A673 (cell line): ENCODE data around the gene STAT5B. TPM values are rescaled to one million over a fixed set of nuclear protein-coding genes. Genes with fewer than 3 reads are reported as not detected.

Experiments used
- BruUV-seq: library from RNA; stranded (reverse); fragments of 400-500 nt; replicated peaks from 2 replicates; lab custom pipeline; 2021; lab: Mats Ljungman, UMichigan
- CTCF ChIA-PET: fragments of 300-600 bp; sonication (Branson Sonifier 250); formaldehyde crosslinking; loops from one replicate; lab custom pipeline; 2022; ENCODE audit warnings: antibody characterized with exemption; lab: Charles Lee
- POLR2A ChIA-PET: fragments of 300-600 bp; sonication (Branson Sonifier 250); formaldehyde crosslinking; loops from one replicate; lab custom pipeline; 2022; ENCODE audit warnings: antibody characterized with exemption; ENCODE audit not compliant: low non-redundant PET; lab: Charles Lee
- DNase-seq: peaks from one replicate; pipeline ENCODE4 v3.0.0-alpha.2; 2015; ENCODE audit warnings: low spot score
- H3K27ac ChIP-seq: fragments of 200-600 bp; sonication (generic); 2 replicates; pipeline ENCODE4 v1.5.1; 2016; ENCODE audit warnings: mixed run types, low read depth, mild to moderate bottlenecking, mixed read lengths, antibody characterized with exemption, low read length; ENCODE audit not compliant: poor library complexity, severe bottlenecking
- H3K27me3 ChIP-seq: fragments of 200-600 bp; sonication (generic); replicated peaks from 2 replicates; pipeline ENCODE4 v1.6.1; 2017; ENCODE audit warnings: mixed run types, low read depth, mild to moderate bottlenecking, mixed read lengths, antibody characterized with exemption, low read length; ENCODE audit not compliant: insufficient read depth, poor library complexity
- H3K36me3 ChIP-seq: fragments of 200-600 bp; sonication (generic); 2 replicates; pipeline ENCODE4 v1.6.1; 2016; ENCODE audit warnings: mixed run types, mild to moderate bottlenecking, mixed read lengths, antibody characterized with exemption, low read length; ENCODE audit not compliant: insufficient read depth, poor library complexity, severe bottlenecking
- H3K4me1 ChIP-seq: fragments of 200-600 bp; sonication (generic); 2 replicates; pipeline ENCODE4 v1.6.1; 2017; ENCODE audit warnings: mixed run types, mild to moderate bottlenecking, mixed read lengths, antibody characterized with exemption, low read length; ENCODE audit not compliant: insufficient read depth, poor library complexity, severe bottlenecking
- H3K4me3 ChIP-seq: fragments of 200-600 bp; sonication (generic); 2 replicates; pipeline ENCODE4 v1.5.1; 2016; ENCODE audit warnings: low read depth, mixed run types, mild to moderate bottlenecking, mixed read lengths, low read length; ENCODE audit not compliant: poor library complexity, severe bottlenecking
- H3K9me3 ChIP-seq: fragments of 200-600 bp; sonication (generic); 2 replicates; pipeline ENCODE4 v1.6.1; 2016; ENCODE audit warnings: mixed run types, low read depth, mild to moderate bottlenecking, mixed read lengths, antibody characterized with exemption, low read length; ENCODE audit not compliant: poor library complexity, severe bottlenecking
- CTCF ChIP-seq: fragments of 300-800, 200-600 bp; sonication (generic); conservative IDR thresholded peaks from 2 replicates; pipeline ENCODE4 v1.5.1; 2017; ENCODE audit warnings: low read depth, mild to moderate bottlenecking, antibody characterized with exemption, low read length, moderate library complexity, mixed read lengths
- EZH2 ChIP-seq: fragments of 200-600 bp; sonication (generic); IDR thresholded peaks from 2 replicates; pipeline ENCODE4 v1.6.1; 2017; ENCODE audit warnings: borderline replicate concordance, low read depth, mild to moderate bottlenecking, mixed read lengths, antibody characterized with exemption, low read length; ENCODE audit not compliant: poor library complexity, severe bottlenecking
- intact Hi-C: fragments of 100-400 bp; cut with micrococcal nuclease; formaldehyde crosslinking; loops from one replicate; pipeline ENCODE4 v1.10.0; 2022; ENCODE audit not compliant: unreplicated experiment
- total RNA-seq: library from RNA; stranded (reverse); gene quantifications from 2 replicates; pipeline ENCODE4 v1.2.3, GENCODE V29; 2021

The STAT5B gene
- total RNA-seq, 1 experiment from 2014 or later, result 11.2 TPM

GRCh38 chr17:42166196-42166763 lies 109.9 kb downstream of the STAT5B start:
- intact Hi-C loops, result no loop called here
- POLR2A ChIA-PET, result no interaction called here
- no peak for DNase-seq
- TF ChIP-seq CTCF (no peak), EZH2 (no peak)
- no peak overlapping the region for H3K27ac ChIP-seq
- no peaks in the 10 kb centered on the region for H3K9me3 ChIP-seq
- CTCF ChIA-PET, result no interaction called here
- no peaks in the 10 kb centered on the region for H3K36me3 ChIP-seq
- H3K4me3 ChIP-seq, result no peak overlapping the region
- BruUV-seq, result no TSS peak
- H3K27me3 ChIP-seq, result no peaks in the 10 kb centered on the region
- H3K4me1 ChIP-seq, result no peaks in the 10 kb centered on the region

- POLR2A ChIA-PET, result no interaction called here
- DNase-seq, result no peak
- Histone ChIP-seq H3K27me3 (no peaks in the 10 kb centered on the region), H3K27ac (no peak overlapping the region), H3K9me3 (no peaks in the 10 kb centered on the region), H3K36me3 (no peaks in the 10 kb centered on the region), H3K4me3 (no peak overlapping the region), H3K4me1 (no peaks in the 10 kb centered on the region)
- TF ChIP-seq CTCF, result no peak
- no peak for TF ChIP-seq EZH2
- CTCF ChIA-PET, result no interaction called here
- intact Hi-C loops, result no loop called here
- no TSS peak for BruUV-seq
These were observed 110.4 kb downstream of the STAT5B start for GRCh38 chr17:42165751-42166150.

GRCh38 chr17:42163696-42164407 lies 112.3 kb downstream of the STAT5B start:
- Histone ChIP-seq H3K4me3 (no peak overlapping the region), H3K27me3 (no peaks in the 10 kb centered on the region), H3K36me3 (no peaks in the 10 kb centered on the region), H3K9me3 (no peaks in the 10 kb centered on the region), H3K4me1 (no peaks in the 10 kb centered on the region), H3K27ac (no peak overlapping the region)
- CTCF ChIA-PET, result no interaction called here
- no peak for TF ChIP-seq CTCF
- no peak for TF ChIP-seq EZH2
- no peak for DNase-seq
- intact Hi-C loops, result no loop called here
- no TSS peak for BruUV-seq
- POLR2A ChIA-PET, result no interaction called here
